Natural killer cell treated with Interleukin-12 subunit alpha and Interleukin-12 subunit beta and Interleukin-15 and Interleukin-18, amount 100 ng/mL, for 72 hours (primary cell): ENCODE results near the gene TSC2. TPM values are rescaled to one million over a fixed set of nuclear protein-coding genes. Genes with fewer than 3 reads are reported as not detected.

Source experiments
- ATAC-seq, 2 donors: fragments of 150-1000 bp; cut with Tn5 transposase in 1 of 2; sonication (Bioruptor Pico), chemical (Tn5 transposase) in 1 of 2; 2 replicates each; pipeline ENCODE4 v1.10.0; 2021
- DNase-seq: peaks from one replicate; pipeline ENCODE4 v3.0.0; 2022; ENCODE audit warnings: low spot score
- H3K27ac Mint-ChIP-seq, 2 donors: 1 replicate in 1 of 2; 2 replicates in 1 of 2; pipeline ENCODE4 v1.8.0; 2022; ENCODE audit warnings: mixed read lengths in 2 of 2, mild to moderate bottlenecking in 1 of 2, moderate library complexity in 1 of 2
- H3K27me3 Mint-ChIP-seq, 2 donors: 1 replicate in 1 of 2; 2 replicates in 1 of 2; pipeline ENCODE4 v1.8.0; 2022; ENCODE audit warnings: mixed read lengths in 2 of 2
- H3K36me3 Mint-ChIP-seq: one replicate; pipeline ENCODE4 v1.8.0; 2022; ENCODE audit warnings: mixed read lengths
- H3K4me1 Mint-ChIP-seq, 2 donors: 1 replicate in 1 of 2; 2 replicates in 1 of 2; pipeline ENCODE4 v1.8.0; 2022; ENCODE audit warnings: low read depth in 2 of 2, mixed read lengths in 2 of 2, mild to moderate bottlenecking in 1 of 2
- H3K4me3 Mint-ChIP-seq: one replicate; pipeline ENCODE4 v1.8.0; 2022; ENCODE audit warnings: mixed read lengths
- H3K9me3 Mint-ChIP-seq: 2 replicates; pipeline ENCODE4 v1.8.0; 2022; ENCODE audit warnings: mixed read lengths
- total RNA-seq, 2 donors: library from RNA; stranded (reverse); gene quantifications; one replicate each; pipeline ENCODE4 v1.2.3, GENCODE V29; 2022

Gene TSC2
- total RNA-seq, 2 donors from 2014 or later, result 106 to 155 TPM

- Mint-ChIP-seq H3K36me3 (no peaks in the 10 kb centered on the region), H3K4me1 (peaks cover 0 to 4% of the 10 kb centered on the region in 2 donors), H3K9me3 (no peaks in the 10 kb centered on the region), H3K4me3 (no peak overlapping the region), H3K27ac (no peak overlapping the region), H3K27me3 (no peaks in the 10 kb centered on the region)
- DNase-seq (no peak), ATAC-seq (no peak)
These were observed 34.6 kb downstream of the TSC2 start for GRCh38 chr16:2082171-2082982.

- DNase-seq, result no peak
- Mint-ChIP-seq H3K36me3 (no peaks in the 10 kb centered on the region), H3K27ac (no peak overlapping the region), H3K27me3 (no peaks in the 10 kb centered on the region), H3K4me1 (peaks cover 0 to 4% of the 10 kb centered on the region in 2 donors), H3K4me3 (no peak overlapping the region), H3K9me3 (no peaks in the 10 kb centered on the region)
- ATAC-seq, result no peak
These were observed 35.2 kb downstream of the TSC2 start for GRCh38 chr16:2082983-2083364.

GRCh38 chr16:2083409-2083808, 35.6 kb downstream of the TSC2 start:
- no peak overlapping the region for H3K27ac Mint-ChIP-seq
- no peaks in the 10 kb centered on the region for H3K27me3 Mint-ChIP-seq
- ATAC-seq, result no peak

GRCh38 chr16:2083876-2084780, 36.3 kb downstream of the TSC2 start:
- Mint-ChIP-seq H3K4me3 (no peak overlapping the region), H3K36me3 (no peaks in the 10 kb centered on the region), H3K27me3 (no peaks in the 10 kb centered on the region), H3K4me1 (peaks cover 0 to 4% of the 10 kb centered on the region in 2 donors), H3K9me3 (no peaks in the 10 kb centered on the region), H3K27ac (no peak overlapping the region)
- no peak for DNase-seq
- ATAC-seq, result no peak

More at GRCh38 chr16:2083409-2083808, 35.6 kb downstream of the TSC2 start:
- Mint-ChIP-seq H3K36me3 (no peaks in the 10 kb centered on the region), H3K4me1 (peaks cover 0 to 4% of the 10 kb centered on the region in 2 donors), H3K9me3 (no peaks in the 10 kb centered on the region), H3K4me3 (no peak overlapping the region)
- no peak for DNase-seq

GRCh38 chr16:2084895-2085625, 37.3 kb downstream of the TSC2 start:
- Mint-ChIP-seq H3K36me3 (no peaks in the 10 kb centered on the region), H3K27me3 (no peaks in the 10 kb centered on the region), H3K4me1 (peaks cover 0 to 4% of the 10 kb centered on the region in 2 donors), H3K9me3 (no peaks in the 10 kb centered on the region), H3K27ac (no peak overlapping the region), H3K4me3 (no peak overlapping the region)
- DNase-seq, result no peak
- ATAC-seq, result no peak

GRCh38 chr16:2085669-2086068, 37.9 kb downstream of the TSC2 start:
- H3K4me3 Mint-ChIP-seq, result no peak overlapping the region
- ATAC-seq (no peak), DNase-seq (no peak)
- no peaks in the 10 kb centered on the region for H3K36me3 Mint-ChIP-seq
- no peaks in the 10 kb centered on the region for H3K27me3 Mint-ChIP-seq
- peaks cover 0 to 4% of the 10 kb centered on the region in 2 donors for H3K4me1 Mint-ChIP-seq
- no peaks in the 10 kb centered on the region for H3K9me3 Mint-ChIP-seq
- no peak overlapping the region for H3K27ac Mint-ChIP-seq

GRCh38 chr16:2086106-2086742, 38.4 kb downstream of the TSC2 start:
- no peak overlapping the region for H3K4me3 Mint-ChIP-seq

GRCh38 chr16:2086812-2087747, 39.3 kb downstream of the TSC2 start:
- no peak for ATAC-seq
- no peak overlapping the region for H3K4me3 Mint-ChIP-seq
- peaks cover 0 to 4% of the 10 kb centered on the region in 2 donors for H3K4me1 Mint-ChIP-seq
- no peaks in the 10 kb centered on the region for H3K36me3 Mint-ChIP-seq
- DNase-seq, result no peak
- no peak overlapping the region for H3K27ac Mint-ChIP-seq
- no peaks in the 10 kb centered on the region for H3K27me3 Mint-ChIP-seq
- no peaks in the 10 kb centered on the region for H3K9me3 Mint-ChIP-seq

More at GRCh38 chr16:2086106-2086742, 38.4 kb downstream of the TSC2 start:
- DNase-seq (no peak), ATAC-seq (no peak)
- H3K4me1 Mint-ChIP-seq, result peaks cover 0 to 4% of the 10 kb centered on the region in 2 donors
- no peaks in the 10 kb centered on the region for H3K27me3 Mint-ChIP-seq
- H3K27ac Mint-ChIP-seq, result no peak overlapping the region
- H3K9me3 Mint-ChIP-seq, result no peaks in the 10 kb centered on the region
- no peaks in the 10 kb centered on the region for H3K36me3 Mint-ChIP-seq

- Mint-ChIP-seq H3K9me3 (no peaks in the 10 kb centered on the region), H3K4me3 (no peak overlapping the region), H3K27me3 (no peaks in the 10 kb centered on the region), H3K36me3 (no peaks in the 10 kb centered on the region), H3K4me1 (no peaks in the 10 kb centered on the region), H3K27ac (no peak overlapping the region)
- ATAC-seq (no peak), DNase-seq (no peak)
These were observed 40.2 kb downstream of the TSC2 start for GRCh38 chr16:2087748-2088631.

- Mint-ChIP-seq H3K4me3 (no peak overlapping the region), H3K27ac (no peak overlapping the region), H3K27me3 (no peaks in the 10 kb centered on the region), H3K9me3 (no peaks in the 10 kb centered on the region), H3K4me1 (no peaks in the 10 kb centered on the region), H3K36me3 (no peaks in the 10 kb centered on the region)
- DNase-seq (no peak), ATAC-seq (no peak)
These were observed 41.1 kb downstream of the TSC2 start for GRCh38 chr16:2088759-2089358.

GRCh38 chr16:2089706-2090480, 42.1 kb downstream of the TSC2 start:
- H3K27me3 Mint-ChIP-seq, result no peaks in the 10 kb centered on the region
- no peak for DNase-seq
- H3K4me3 Mint-ChIP-seq, result no peak overlapping the region
- H3K27ac Mint-ChIP-seq, result no peak overlapping the region
- no peaks in the 10 kb centered on the region for H3K4me1 Mint-ChIP-seq
- no peaks in the 10 kb centered on the region for H3K9me3 Mint-ChIP-seq
- ATAC-seq, result no peak
- no peaks in the 10 kb centered on the region for H3K36me3 Mint-ChIP-seq
